Measurements from ENCODE around the gene LRRC55.

The LRRC55 gene, protein sequence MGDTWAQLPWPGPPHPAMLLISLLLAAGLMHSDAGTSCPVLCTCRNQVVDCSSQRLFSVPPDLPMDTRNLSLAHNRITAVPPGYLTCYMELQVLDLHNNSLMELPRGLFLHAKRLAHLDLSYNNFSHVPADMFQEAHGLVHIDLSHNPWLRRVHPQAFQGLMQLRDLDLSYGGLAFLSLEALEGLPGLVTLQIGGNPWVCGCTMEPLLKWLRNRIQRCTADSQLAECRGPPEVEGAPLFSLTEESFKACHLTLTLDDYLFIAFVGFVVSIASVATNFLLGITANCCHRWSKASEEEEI
- 0 reads per million in 2 donors for total RNA-seq

- no peak for DNase-seq
These were observed at the start of gene LRRC55 for GRCh38 chr11:57181678-57182305. Gene LRRC55, plus strand, starts transcription at chr11:57181953. Its CDS starts 70 bp downstream, at chr11:57182023.

- DNase-seq: no peak
These were observed 48.3 kb upstream of the LRRC55 start for GRCh38 chr11:57133366-57134038.

- DNase-seq: no peak
These were observed 47.5 kb upstream of the LRRC55 start for GRCh38 chr11:57134284-57134683.

DNA sequence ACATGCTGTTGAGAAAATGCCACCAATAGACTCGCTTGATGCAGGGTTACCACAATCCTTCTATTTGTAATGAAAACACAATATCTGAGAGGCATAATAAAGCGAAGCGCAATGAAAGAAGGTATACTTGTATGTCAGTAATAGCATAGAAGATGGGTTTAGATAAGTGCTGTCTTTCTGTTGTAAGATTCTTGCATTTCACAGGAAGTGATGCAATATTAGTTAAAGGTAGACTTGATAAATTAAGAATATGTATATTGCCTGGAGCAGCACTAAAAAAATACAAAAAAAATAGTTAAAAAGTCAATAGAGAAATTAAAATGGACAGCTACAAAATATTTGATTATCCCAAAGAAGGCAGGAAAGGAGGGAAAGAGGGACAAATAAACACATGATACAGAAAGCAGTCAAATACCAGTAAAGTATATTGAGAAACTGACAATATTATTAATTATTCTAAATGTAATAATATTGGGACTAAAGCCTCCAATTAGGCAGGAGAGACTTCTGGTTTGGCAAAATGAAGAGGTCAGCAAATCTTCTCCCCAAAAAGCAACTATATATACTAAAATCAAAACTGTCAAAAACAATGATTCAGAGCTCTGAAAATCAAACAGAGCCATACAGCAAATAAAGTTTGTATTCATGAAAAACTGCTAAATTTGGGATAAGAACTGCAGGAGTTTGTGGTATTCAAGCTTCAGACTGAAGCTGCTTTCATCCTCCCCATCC, 46.6 kb upstream of the LRRC55 start:
- no peak for DNase-seq

DNA sequence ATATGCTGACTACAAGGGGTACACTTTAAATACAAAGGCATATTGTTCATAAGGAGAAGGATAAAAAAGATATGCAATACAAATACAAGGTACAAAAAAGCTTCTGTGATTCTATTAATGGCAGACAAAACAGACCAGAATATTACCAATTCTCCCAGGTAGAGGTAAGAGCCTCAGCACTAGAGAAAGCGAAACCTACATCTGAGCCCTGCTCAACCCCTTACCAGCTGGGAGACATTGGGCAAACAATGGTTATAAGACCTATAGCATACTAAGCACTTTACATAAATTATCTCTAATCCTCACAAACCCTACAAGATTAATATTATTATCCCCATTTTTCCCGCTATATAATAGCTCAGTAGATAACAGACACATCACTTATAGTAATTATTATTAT, 41.2 kb upstream of the LRRC55 start:
- no peak for DNase-seq

- no peak for DNase-seq
These were observed 38.3 kb upstream of the LRRC55 start for GRCh38 chr11:57143459-57143858.

DNA sequence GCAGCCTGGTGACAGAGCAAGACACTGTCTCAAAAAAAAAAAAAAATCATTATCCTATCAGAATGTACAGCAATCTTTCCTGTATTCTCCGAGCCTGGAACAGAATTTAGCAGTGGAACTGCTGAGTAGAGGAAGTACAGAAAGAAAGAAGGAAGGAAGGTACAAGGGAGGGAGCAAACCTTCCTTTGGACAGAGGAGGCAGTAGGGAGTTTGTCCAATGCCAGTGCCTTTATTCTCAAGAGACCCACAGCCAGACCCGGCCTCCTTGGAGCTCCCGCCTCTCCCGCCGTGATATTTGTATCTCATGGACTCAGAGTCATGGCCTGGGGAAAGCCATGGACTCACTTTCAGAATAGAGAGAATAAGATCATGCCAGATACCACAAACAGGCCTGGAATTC, 37.7 kb upstream of the LRRC55 start:
- no peak for DNase-seq

GRCh38 chr11:57144531-57145320, 37.0 kb upstream of the LRRC55 start:
- DNase-seq: no peak

- DNase-seq: no peak
These were observed 35.5 kb upstream of the LRRC55 start for GRCh38 chr11:57146301-57146700.

- DNase-seq: no peak
These were observed 33.1 kb upstream of the LRRC55 start for GRCh38 chr11:57148621-57149020.

DNA sequence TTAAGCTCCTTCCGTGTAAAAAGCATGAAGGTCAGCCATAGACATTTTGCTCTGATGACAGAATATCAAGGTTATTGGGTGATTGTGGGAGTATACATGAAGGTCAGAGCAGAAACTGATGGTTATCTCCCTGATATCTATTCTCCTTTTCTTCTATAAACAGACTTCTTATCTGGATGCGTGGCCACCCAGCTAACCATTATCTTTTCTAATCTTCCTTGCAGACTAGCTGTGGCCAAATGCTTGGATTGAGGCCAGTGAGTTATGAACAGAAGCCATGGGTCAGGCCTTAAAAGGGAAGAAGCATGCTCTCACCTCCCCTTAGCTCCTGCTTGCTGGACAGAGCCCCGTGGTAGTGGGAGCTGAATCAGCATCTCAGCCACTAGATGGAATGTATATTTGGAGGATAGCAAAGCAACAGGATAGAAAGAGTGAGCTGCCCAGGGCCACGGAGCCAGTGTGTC, 31.3 kb upstream of the LRRC55 start:
- no peak for DNase-seq

DNA sequence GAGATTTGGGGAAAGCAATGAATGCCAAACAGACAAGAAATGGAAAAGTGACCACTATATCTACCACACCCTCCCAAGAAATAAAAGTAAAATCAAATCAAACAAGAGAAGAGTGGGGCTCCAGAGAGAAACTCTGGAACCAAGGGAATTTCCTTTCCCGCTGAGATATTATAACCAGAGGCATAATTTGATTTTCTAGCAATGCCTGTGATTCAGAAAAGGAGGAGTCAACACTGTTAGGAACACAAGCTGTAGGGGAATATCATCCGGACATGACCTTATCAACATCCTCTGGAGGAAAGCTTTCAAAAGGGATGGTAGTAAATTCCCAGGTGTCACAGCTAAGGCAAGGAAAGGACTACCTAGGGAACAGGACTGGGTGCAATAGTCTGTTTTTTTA, 29.6 kb upstream of the LRRC55 start:
- no peak for DNase-seq

- no peak for DNase-seq
These were observed 28.3 kb upstream of the LRRC55 start for GRCh38 chr11:57153448-57153847.

GRCh38 chr11:57154739-57155138, 27.0 kb upstream of the LRRC55 start:
- DNase-seq: no peak

GRCh38 chr11:57155400-57155799, 26.4 kb upstream of the LRRC55 start:
- DNase-seq: no peak

DNA sequence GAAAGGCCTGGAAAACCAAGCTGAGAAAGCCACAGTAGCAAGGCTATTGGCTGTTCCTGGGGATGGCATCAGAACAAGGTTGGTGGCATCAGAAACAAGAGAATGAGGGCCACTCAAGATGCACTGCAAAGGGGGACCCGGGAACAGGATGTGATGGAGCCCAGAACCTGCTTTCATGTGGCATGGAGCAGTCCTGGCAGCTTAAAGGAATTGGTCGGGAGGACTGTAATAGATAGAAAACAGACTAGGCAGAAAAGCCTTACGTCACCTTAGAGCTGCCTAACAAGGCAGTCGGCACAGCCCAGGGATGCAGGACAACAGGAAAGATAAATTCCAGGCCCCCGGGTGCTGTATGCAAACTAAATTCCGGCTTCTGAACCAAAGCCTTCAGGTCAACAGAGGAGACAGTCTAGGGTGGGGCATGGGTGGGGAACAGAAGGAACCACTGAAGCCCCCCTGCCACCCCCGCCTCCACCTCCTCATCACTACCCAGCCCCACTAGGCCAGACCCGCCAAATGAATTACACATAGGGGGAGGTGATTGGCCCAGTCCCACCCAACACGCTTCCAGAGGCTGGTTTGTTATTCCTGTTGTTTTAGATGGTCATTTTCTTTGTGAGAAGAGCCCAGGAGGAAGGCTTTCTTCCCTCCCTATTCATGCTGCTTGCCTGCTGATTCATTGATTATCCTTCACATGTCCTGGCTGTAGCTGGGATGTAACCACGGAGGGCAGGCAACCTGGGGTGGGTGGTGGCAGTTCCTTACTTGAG, 25.7 kb upstream of the LRRC55 start:
- no peak for DNase-seq

- no peak for DNase-seq
These were observed 24.8 kb upstream of the LRRC55 start for GRCh38 chr11:57156928-57157327.

DNA sequence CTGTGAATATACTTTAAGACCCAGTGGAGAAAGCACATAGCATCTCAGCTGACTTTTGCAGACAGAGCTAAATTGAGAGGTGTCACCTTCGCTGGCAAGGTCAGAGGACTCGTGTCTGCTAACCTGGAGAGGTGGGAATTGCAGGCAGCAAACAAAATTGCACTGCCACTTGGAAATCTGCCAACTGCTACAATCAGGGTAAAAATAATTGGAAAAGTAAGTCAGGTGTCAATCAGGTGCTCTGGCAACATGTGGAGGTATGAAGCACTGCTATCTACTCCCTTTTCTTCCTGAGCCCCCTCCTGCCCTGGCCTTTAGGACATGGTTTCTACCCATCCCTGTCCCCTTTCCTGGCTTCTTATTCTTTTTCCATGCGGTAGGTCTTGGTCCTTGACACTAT, 24.1 kb upstream of the LRRC55 start:
- no peak for DNase-seq

- DNase-seq: no peak
These were observed 23.6 kb upstream of the LRRC55 start for GRCh38 chr11:57158180-57158579.

GRCh38 chr11:57158599-57158998, 23.2 kb upstream of the LRRC55 start:
- DNase-seq: no peak

DNA sequence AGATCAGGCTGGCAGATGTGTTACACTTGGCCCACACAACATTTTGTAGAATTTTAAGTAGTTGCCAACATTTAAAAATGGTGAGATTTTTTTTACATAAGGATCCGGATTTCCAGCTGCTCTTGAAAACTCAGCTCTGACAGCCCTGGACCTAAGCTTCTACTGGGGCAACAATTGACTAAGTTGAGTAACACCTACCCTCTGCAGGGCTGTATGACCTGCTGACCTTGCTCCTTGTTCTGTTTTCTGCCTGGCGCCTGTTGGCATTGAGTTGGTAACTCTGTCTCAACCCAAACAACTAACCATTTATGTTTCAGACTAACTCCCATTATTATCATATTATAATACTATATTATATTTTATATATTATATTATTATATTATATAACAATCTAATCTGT, 21.1 kb upstream of the LRRC55 start:
- no peak for DNase-seq

- no peak for DNase-seq
These were observed 20.4 kb upstream of the LRRC55 start for GRCh38 chr11:57161351-57161750.

Data from T-helper 2 cell (primary cell).